Measurements from ENCODE around the gene C1QTNF4.
A peak's percentile ranks its signal among the peaks of the same experiment; 100 is the strongest.

C1QTNF4 gene

GRCh38 chr11:47592970-47593369 lies 1.2 kb downstream of the C1QTNF4 start:
- DNase-seq (ENCODE audit: low spot score): no peak

GRCh38 chr11:47592251-47592650 lies 2.0 kb downstream of the C1QTNF4 start:
- DNase-seq (ENCODE audit: low spot score): no peak

- DNase-seq (ENCODE audit: low spot score): no peak
Observed at GRCh38 chr11:47591764-47592163, 2.4 kb downstream of the C1QTNF4 start.

GRCh38 chr11:47589977-47590861 lies 4.0 kb downstream of the C1QTNF4 start:
- DNase-seq (ENCODE audit: low spot score): no peak

GRCh38 chr11:47589584-47589976 lies 4.6 kb downstream of the C1QTNF4 start:
- no peak for DNase-seq (ENCODE audit: low spot score)

- no peak for DNase-seq (ENCODE audit: low spot score)
Observed at GRCh38 chr11:47589118-47589517, 5.1 kb downstream of the C1QTNF4 start.

- no peak for DNase-seq (ENCODE audit: low spot score)
Observed at GRCh38 chr11:47587723-47588326, 6.4 kb downstream of the C1QTNF4 start.

- DNase-seq (ENCODE audit: low spot score): no peak
Observed at GRCh38 chr11:47587039-47587716, 7.0 kb downstream of the C1QTNF4 start.

GRCh38 chr11:47586098-47586855 lies 7.9 kb downstream of the C1QTNF4 start, which contains the start of gene FAM180B:
TSS of gene FAM180B (plus strand) at chr11:47586678. CDS start at chr11:47586769, 91 bp downstream.
- no peak for DNase-seq (ENCODE audit: low spot score)

GRCh38 chr11:47583844-47584243 lies 10.4 kb downstream of the C1QTNF4 start:
- no peak for DNase-seq (ENCODE audit: low spot score)

GRCh38 chr11:47578524-47579494 lies 15.4 kb downstream of the C1QTNF4 start, which contains the start of the genes KBTBD4 and NDUFS3:
TSS of gene KBTBD4 (minus strand) at chr11:47578970. CDS start at chr11:47578951, 19 bp downstream.
TSS of gene NDUFS3 (plus strand) at chr11:47579074. CDS start at chr11:47579092, 18 bp downstream.
- DNase-seq (ENCODE audit: low spot score): peak; percentile 89

GRCh38 chr11:47577460-47578041 lies 16.7 kb downstream of the C1QTNF4 start:
- DNase-seq (ENCODE audit: low spot score): no peak

- DNase-seq (ENCODE audit: low spot score): no peak
Observed at GRCh38 chr11:47573321-47573720, 20.9 kb downstream of the C1QTNF4 start.

- DNase-seq (ENCODE audit: low spot score): peak; percentile 62
Observed at GRCh38 chr11:47572715-47573255, 21.4 kb downstream of the C1QTNF4 start.

GRCh38 chr11:47571895-47572294 lies 22.3 kb downstream of the C1QTNF4 start:
- DNase-seq (ENCODE audit: low spot score): no peak

- DNase-seq (ENCODE audit: low spot score): no peak
Observed at GRCh38 chr11:47571357-47571729, 22.9 kb downstream of the C1QTNF4 start.

GRCh38 chr11:47570651-47571356 lies 23.4 kb downstream of the C1QTNF4 start:
- no peak for DNase-seq (ENCODE audit: low spot score)

- DNase-seq (ENCODE audit: low spot score): no peak
Observed at GRCh38 chr11:47569646-47570045, 24.6 kb downstream of the C1QTNF4 start.

GRCh38 chr11:47566149-47566698 lies 28.0 kb downstream of the C1QTNF4 start:
- DNase-seq (ENCODE audit: low spot score): no peak
